ENCODE data around the gene RRN3. TPM values are rescaled to one million over a fixed set of nuclear protein-coding genes. Genes with fewer than 3 reads are reported as not detected.
"Not testable (repeated sequence)": the region's sequence is repeated elsewhere in the genome, so short reads cannot be mapped to it uniquely, and the experiment has no call there.

Gene RRN3
- total and polyA plus RNA-seq, 9 of the 15 experiments (the other 6 are each of a cell fraction or from before 2014, with no cell fraction given) = 22.2 to 49.5 (median 28.4) TPM

DNA sequence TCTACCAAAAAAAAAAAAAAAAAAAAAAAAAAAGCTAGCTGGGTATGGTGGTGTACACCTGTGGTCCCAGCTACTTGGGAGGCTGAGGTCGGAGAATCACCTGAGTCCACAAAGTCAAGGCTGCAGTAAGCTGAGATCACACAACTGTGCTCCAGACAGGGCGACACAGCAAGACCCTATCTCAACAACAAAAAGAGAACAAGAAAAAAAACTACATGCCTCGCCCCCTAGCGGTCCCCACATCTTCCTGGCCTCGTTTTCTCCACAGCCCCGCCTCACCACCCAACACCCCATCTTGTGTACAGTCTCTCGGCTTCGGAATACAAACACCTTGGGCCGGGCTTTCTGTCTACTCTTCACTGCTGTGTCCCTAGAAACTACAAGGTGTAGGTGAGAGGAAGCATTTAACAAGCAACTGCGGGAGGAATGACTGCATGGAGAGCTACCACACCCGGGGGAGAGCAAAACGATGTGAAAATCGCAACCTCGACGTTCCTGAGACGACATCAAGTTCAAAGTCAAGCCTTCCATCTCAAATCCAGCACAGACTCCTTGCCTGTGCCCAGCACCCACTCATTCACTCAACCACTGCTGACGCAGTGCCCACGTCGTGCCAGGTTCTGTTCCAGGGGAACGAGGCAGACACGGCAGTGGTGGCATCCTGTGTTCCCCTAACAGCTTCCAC, 47.2 kb downstream of the RRN3 start (continued):
- TF ChIP-seq, protein P1, sequence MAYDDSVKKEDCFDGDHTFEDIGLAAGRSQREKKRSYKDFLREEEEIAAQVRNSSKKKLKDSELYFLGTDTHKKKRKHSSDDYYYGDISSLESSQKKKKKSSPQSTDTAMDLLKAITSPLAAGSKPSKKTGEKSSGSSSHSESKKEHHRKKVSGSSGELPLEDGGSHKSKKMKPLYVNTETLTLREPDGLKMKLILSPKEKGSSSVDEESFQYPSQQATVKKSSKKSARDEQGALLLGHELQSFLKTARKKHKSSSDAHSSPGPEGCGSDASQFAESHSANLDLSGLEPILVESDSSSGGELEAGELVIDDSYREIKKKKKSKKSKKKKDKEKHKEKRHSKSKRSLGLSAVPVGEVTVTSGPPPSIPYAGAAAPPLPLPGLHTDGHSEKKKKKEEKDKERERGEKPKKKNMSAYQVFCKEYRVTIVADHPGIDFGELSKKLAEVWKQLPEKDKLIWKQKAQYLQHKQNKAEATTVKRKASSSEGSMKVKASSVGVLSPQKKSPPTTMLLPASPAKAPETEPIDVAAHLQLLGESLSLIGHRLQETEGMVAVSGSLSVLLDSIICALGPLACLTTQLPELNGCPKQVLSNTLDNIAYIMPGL (CRISPR knock-in tag; IDR thresholded peaks at IDR 0.05) = no peak
- peak; percentile 45; the same call in 1 of the 2 replicates for TF ChIP-seq C11orf30 (IDR thresholded peaks at IDR 0.05; ENCODE audit: low read depth)
- TF ChIP-seq SNIP1 (IDR thresholded peaks at IDR 0.05; ENCODE audit: low read depth) = no peak
- no peak for TF ChIP-seq TFAM (CRISPR knock-in tag; conservative IDR thresholded peaks at IDR 0.05)
- TF ChIP-seq, protein P2, sequence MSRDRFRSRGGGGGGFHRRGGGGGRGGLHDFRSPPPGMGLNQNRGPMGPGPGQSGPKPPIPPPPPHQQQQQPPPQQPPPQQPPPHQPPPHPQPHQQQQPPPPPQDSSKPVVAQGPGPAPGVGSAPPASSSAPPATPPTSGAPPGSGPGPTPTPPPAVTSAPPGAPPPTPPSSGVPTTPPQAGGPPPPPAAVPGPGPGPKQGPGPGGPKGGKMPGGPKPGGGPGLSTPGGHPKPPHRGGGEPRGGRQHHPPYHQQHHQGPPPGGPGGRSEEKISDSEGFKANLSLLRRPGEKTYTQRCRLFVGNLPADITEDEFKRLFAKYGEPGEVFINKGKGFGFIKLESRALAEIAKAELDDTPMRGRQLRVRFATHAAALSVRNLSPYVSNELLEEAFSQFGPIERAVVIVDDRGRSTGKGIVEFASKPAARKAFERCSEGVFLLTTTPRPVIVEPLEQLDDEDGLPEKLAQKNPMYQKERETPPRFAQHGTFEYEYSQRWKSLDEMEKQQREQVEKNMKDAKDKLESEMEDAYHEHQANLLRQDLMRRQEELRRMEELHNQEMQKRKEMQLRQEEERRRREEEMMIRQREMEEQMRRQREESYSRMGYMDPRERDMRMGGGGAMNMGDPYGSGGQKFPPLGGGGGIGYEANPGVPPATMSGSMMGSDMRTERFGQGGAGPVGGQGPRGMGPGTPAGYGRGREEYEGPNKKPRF (IDR thresholded peaks at IDR 0.05; ENCODE audit: low read depth, low read length) = no peak
- TF ChIP-seq BCOR (IDR thresholded peaks at IDR 0.05) = peak; percentile 69; the same call in 1 of the 2 replicates
- no peak for TF ChIP-seq ZNF174 (CRISPR knock-in tag; IDR thresholded peaks at IDR 0.05)
- peak; percentile 58; the same call in 1 of the 2 replicates for TF ChIP-seq ZNF384 (IDR thresholded peaks at IDR 0.05; ENCODE audit: low read depth, low read length)

DNA sequence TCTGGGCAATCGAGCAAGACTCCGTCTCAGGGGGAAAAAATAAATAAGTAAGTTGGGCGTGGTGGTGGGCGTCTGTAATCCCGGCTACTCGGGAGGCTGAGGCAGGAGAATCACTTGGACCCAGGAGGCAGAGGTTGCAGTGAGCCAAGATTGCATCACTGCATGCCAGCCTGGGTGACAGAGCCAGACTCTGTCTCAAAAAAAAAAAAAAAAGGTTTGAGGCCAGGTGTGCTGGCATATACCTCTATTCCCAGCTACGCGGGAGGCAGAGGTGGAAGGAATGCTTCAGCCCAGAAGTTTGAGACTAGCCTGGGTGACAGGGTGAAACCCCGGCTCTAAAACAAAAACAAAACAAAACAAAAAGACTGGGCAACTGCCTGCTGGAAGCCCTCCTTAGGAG, 48.8 kb downstream of the RRN3 start:
- WGBS (ENCODE audit: insufficient coverage, low coverage, missing lambda C conversion rate) = 81% methylated on average over 8 of the region's 9 CpGs
- intact Hi-C loops (cut with micrococcal nuclease); H2AFZ ChIP-seq (ENCODE audit: low read depth, low read length); in situ Hi-C loops (cut with MboI); H3K9ac ChIP-seq (ENCODE audit: insufficient read depth in 1 of 2, low read depth in 2 of 2, low read length in 2 of 2); H3K4me2 ChIP-seq (ENCODE audit: insufficient read depth, low read length); BruUV-seq (replicated peaks); H3K27me3 ChIP-seq (ENCODE audit: control insufficient read depth in 2 of 2, insufficient read depth in 2 of 2, low read length in 2 of 2); H3K9me3 ChIP-seq (replicated peaks; ENCODE audit: control insufficient read depth, insufficient read depth, low read depth, low read length); CTCF ChIA-PET (ENCODE audit: low intra/inter-chr PET ratio); H3K9me1 ChIP-seq (ENCODE audit: control insufficient read depth, insufficient read depth, low read length); ATAC-seq; H3K27ac ChIP-seq (ENCODE audit: extremely low read depth, low read depth, low read length); DNase-seq (ENCODE audit: extremely low read depth in 1 of 4, low spot score in 3 of 4); H3K79me2 ChIP-seq (ENCODE audit: control insufficient read depth, insufficient read depth, low read length); H3K4me3 ChIP-seq; FAIRE-seq; H3K4me1 ChIP-seq (replicated peaks in 1 of 2; ENCODE audit: control insufficient read depth in 2 of 2, insufficient read depth in 2 of 2, low read length in 2 of 2); H4K20me1 ChIP-seq (replicated peaks; ENCODE audit: control insufficient read depth, insufficient read depth, low read length): not testable (repeated sequence)
- H3K36me3 ChIP-seq (ENCODE audit: control insufficient read depth, insufficient read depth, low read length) = peaks cover 22% of the 10 kb centered on the region; the same call in 1 of the 3 replicates
- POLR2A ChIA-PET = interaction anchor here (1.8 kb wide), 1 partner anchor 8 kb away, joined by 6 read pairs; no protein-coding TSS in a partner anchor
